GM12891 (cell line): ENCODE results near the gene GTPBP8.

Source experiments
- DNase-seq: peaks from one replicate; pipeline ENCODE4 v3.0.0; 2011; ENCODE audit warnings: low spot score; ENCODE audit not compliant: insufficient read length
- FAIRE-seq: peaks from 2 replicates; lab custom pipeline; 2011; peaks lifted over from hg19 to GRCh38; lab: Jason Lieb, UNC
- PAX5 ChIP-seq: IDR thresholded peaks from 2 replicates; pipeline ENCODE4 v1.6.1; 2011; ENCODE audit warnings: low read length, moderate library complexity, mild to moderate bottlenecking; ENCODE audit not compliant: insufficient read depth, severe bottlenecking
- POLR2A ChIP-seq: IDR thresholded peaks from 2 replicates; pipeline ENCODE4 v1.6.1; 2011; ENCODE audit warnings: low read depth, low read length, control low read depth
- POLR2AphosphoS5 ChIP-seq: IDR thresholded peaks from 2 replicates; pipeline ENCODE4 v1.6.1; 2011; ENCODE audit warnings: low read depth, low read length, control low read depth
- POU2F2 ChIP-seq: IDR thresholded peaks from 2 replicates; pipeline ENCODE4 v1.6.1; 2011; ENCODE audit warnings: low read depth, mild to moderate bottlenecking, control low read depth, low read length, moderate library complexity
- SPI1 ChIP-seq: IDR thresholded peaks from 2 replicates; pipeline ENCODE4 v1.6.1; 2011; ENCODE audit warnings: low read depth, low read length, control low read depth
- TAF1 ChIP-seq: IDR thresholded peaks from 2 replicates; pipeline ENCODE4 v1.6.1; 2011; ENCODE audit warnings: low read depth, low read length, control low read depth

GTPBP8 gene

GRCh38 chr3:113051302-113051711 is 60.5 kb downstream of the GTPBP8 start:
- no peak for TF ChIP-seq POLR2AphosphoS5
- no peak for TF ChIP-seq TAF1
- TF ChIP-seq SPI1: no peak
- no peak for TF ChIP-seq PAX5
- TF ChIP-seq POU2F2: no peak
- no peak for TF ChIP-seq POLR2A

More at GRCh38 chr3:113051302-113051711, 60.5 kb downstream of the GTPBP8 start:
- FAIRE-seq: peak; percentile 85
- DNase-seq: peak; percentile 56
